Panc1 (cell line): Measurements from ENCODE around the gene BDH1.

Experiments
- POLR2AphosphoS5 ChIP-seq: IDR thresholded peaks from 2 replicates; pipeline ENCODE4 v1.6.1; 2012; ENCODE audit warnings: mild to moderate bottlenecking, low read depth, low read length, moderate library complexity
- REST ChIP-seq, 2 experiments: IDR thresholded peaks; 2 replicates each; pipeline ENCODE4 v1.6.1; 2011 to 2012; ENCODE audit warnings: low read depth in 2 of 2, control low read depth in 1 of 2, low read length in 1 of 2, mild to moderate bottlenecking in 1 of 2, moderate library complexity in 1 of 2; ENCODE audit not compliant: insufficient read depth in 1 of 2
- TF ChIP-seq, protein P1 (sequence below): fragments of 450-650 bp; IDR thresholded peaks from 2 replicates; pipeline ENCODE4 v1.5.1; 2017; ENCODE audit warnings: mild to moderate bottlenecking

- TF ChIP-seq, protein P1, sequence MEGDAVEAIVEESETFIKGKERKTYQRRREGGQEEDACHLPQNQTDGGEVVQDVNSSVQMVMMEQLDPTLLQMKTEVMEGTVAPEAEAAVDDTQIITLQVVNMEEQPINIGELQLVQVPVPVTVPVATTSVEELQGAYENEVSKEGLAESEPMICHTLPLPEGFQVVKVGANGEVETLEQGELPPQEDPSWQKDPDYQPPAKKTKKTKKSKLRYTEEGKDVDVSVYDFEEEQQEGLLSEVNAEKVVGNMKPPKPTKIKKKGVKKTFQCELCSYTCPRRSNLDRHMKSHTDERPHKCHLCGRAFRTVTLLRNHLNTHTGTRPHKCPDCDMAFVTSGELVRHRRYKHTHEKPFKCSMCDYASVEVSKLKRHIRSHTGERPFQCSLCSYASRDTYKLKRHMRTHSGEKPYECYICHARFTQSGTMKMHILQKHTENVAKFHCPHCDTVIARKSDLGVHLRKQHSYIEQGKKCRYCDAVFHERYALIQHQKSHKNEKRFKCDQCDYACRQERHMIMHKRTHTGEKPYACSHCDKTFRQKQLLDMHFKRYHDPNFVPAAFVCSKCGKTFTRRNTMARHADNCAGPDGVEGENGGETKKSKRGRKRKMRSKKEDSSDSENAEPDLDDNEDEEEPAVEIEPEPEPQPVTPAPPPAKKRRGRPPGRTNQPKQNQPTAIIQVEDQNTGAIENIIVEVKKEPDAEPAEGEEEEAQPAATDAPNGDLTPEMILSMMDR = no peak
- TF ChIP-seq POLR2AphosphoS5 = no peak
- TF ChIP-seq REST (IDR thresholded peaks at IDR 0.05; ENCODE audit: insufficient read depth in 1 of 2, low read depth in 2 of 2, low read length in 1 of 2) = no peak
Observed at GRCh38 chr3:197533927-197534725, 21.6 kb downstream of the BDH1 start.
